Measurements from ENCODE around the gene PDE7B.
"Not testable (repeated sequence)": the region's sequence is repeated elsewhere in the genome, so short reads cannot be mapped to it uniquely, and the experiment has no call there.

Gene PDE7B

GRCh38 chr6:136076496-136076895 is 225.0 kb downstream of the PDE7B start:
- no peak for DNase-seq (ENCODE audit: low spot score)

GRCh38 chr6:136077834-136078576 is 226.5 kb downstream of the PDE7B start:
- no peak for DNase-seq (ENCODE audit: low spot score)

GRCh38 chr6:136079701-136080565 is 228.4 kb downstream of the PDE7B start:
- no peak for DNase-seq (ENCODE audit: low spot score)

GRCh38 chr6:136083540-136083939 is 232.0 kb downstream of the PDE7B start:
- DNase-seq (ENCODE audit: low spot score), result no peak

GRCh38 chr6:136084403-136084802 is 232.9 kb downstream of the PDE7B start:
- no peak for DNase-seq (ENCODE audit: low spot score)

- DNase-seq (ENCODE audit: low spot score), result no peak
Observed at GRCh38 chr6:136085370-136086115, 234.0 kb downstream of the PDE7B start.

GRCh38 chr6:136086686-136087085 is 235.2 kb downstream of the PDE7B start:
- no peak for DNase-seq (ENCODE audit: low spot score)

- DNase-seq (ENCODE audit: low spot score), result no peak
Observed at GRCh38 chr6:136087986-136088385, 236.5 kb downstream of the PDE7B start.

GRCh38 chr6:136088693-136089092 is 237.2 kb downstream of the PDE7B start:
- no peak for DNase-seq (ENCODE audit: low spot score)

GRCh38 chr6:136089876-136090275 is 238.4 kb downstream of the PDE7B start:
- DNase-seq (ENCODE audit: low spot score), result no peak

GRCh38 chr6:136090929-136091328 is 239.4 kb downstream of the PDE7B start:
- DNase-seq (ENCODE audit: low spot score), result no peak

GRCh38 chr6:136092897-136093296 is 241.4 kb downstream of the PDE7B start:
- DNase-seq (ENCODE audit: low spot score), result no peak

- no peak for DNase-seq (ENCODE audit: low spot score)
Observed at GRCh38 chr6:136093835-136094234, 242.3 kb downstream of the PDE7B start.

- DNase-seq (ENCODE audit: low spot score), result no peak
Observed at GRCh38 chr6:136094812-136095211, 243.3 kb downstream of the PDE7B start.

- no peak for DNase-seq (ENCODE audit: low spot score)
Observed at GRCh38 chr6:136095986-136096385, 244.5 kb downstream of the PDE7B start.

- no peak for DNase-seq (ENCODE audit: low spot score)
Observed at GRCh38 chr6:136102991-136103688, 251.6 kb downstream of the PDE7B start.

GRCh38 chr6:136103763-136104311 is 252.3 kb downstream of the PDE7B start:
- DNase-seq (ENCODE audit: low spot score), result peak; percentile 19

- DNase-seq (ENCODE audit: low spot score), result no peak
Observed at GRCh38 chr6:136104556-136104955, 253.1 kb downstream of the PDE7B start.

- not testable (repeated sequence) for DNase-seq (ENCODE audit: low spot score)
Observed at GRCh38 chr6:136105797-136106196, 254.3 kb downstream of the PDE7B start.

- DNase-seq (ENCODE audit: low spot score), result no peak
Observed at GRCh38 chr6:136108361-136108945, 257.0 kb downstream of the PDE7B start.

GRCh38 chr6:136111831-136112230 is 260.3 kb downstream of the PDE7B start:
- no peak for DNase-seq (ENCODE audit: low spot score)

Data from iPS-NIHi11 (cell line).